ENCODE data around the gene ASXL3.

ASXL3 gene

GRCh38 chr18:33577685-33578517 lies at the start of gene ASXL3:
Gene ASXL3, plus strand, starts transcription at chr18:33578219. Its CDS starts 413 bp downstream, at chr18:33578632.
- no peak for DNase-seq (ENCODE audit: low read depth, low spot score)

GRCh38 chr18:33532978-33533377 lies 45.0 kb upstream of the ASXL3 start:
- DNase-seq (ENCODE audit: low read depth, low spot score) = no peak

- DNase-seq (ENCODE audit: low read depth, low spot score) = no peak
Measured at GRCh38 chr18:33536904-33537303, 41.1 kb upstream of the ASXL3 start.

GRCh38 chr18:33538418-33539042 lies 39.5 kb upstream of the ASXL3 start:
- DNase-seq (ENCODE audit: low read depth, low spot score) = no peak

GRCh38 chr18:33540392-33540791 lies 37.6 kb upstream of the ASXL3 start:
- no peak for DNase-seq (ENCODE audit: low read depth, low spot score)

- no peak for DNase-seq (ENCODE audit: low read depth, low spot score)
Measured at GRCh38 chr18:33541316-33541715, 36.7 kb upstream of the ASXL3 start.

- no peak for DNase-seq (ENCODE audit: low read depth, low spot score)
Measured at GRCh38 chr18:33556846-33557245, 21.2 kb upstream of the ASXL3 start.

GRCh38 chr18:33557706-33558105 lies 20.3 kb upstream of the ASXL3 start:
- DNase-seq (ENCODE audit: low read depth, low spot score) = no peak

GRCh38 chr18:33558529-33558928 lies 19.5 kb upstream of the ASXL3 start:
- no peak for DNase-seq (ENCODE audit: low read depth, low spot score)

GRCh38 chr18:33560686-33561370 lies 17.2 kb upstream of the ASXL3 start:
- DNase-seq (ENCODE audit: low read depth, low spot score) = no peak

GRCh38 chr18:33562741-33563140 lies 15.3 kb upstream of the ASXL3 start:
- no peak for DNase-seq (ENCODE audit: low read depth, low spot score)

GRCh38 chr18:33567705-33568104 lies 10.3 kb upstream of the ASXL3 start:
- no peak for DNase-seq (ENCODE audit: low read depth, low spot score)

- no peak for DNase-seq (ENCODE audit: low read depth, low spot score)
Measured at GRCh38 chr18:33571998-33572787, 5.8 kb upstream of the ASXL3 start.

GRCh38 chr18:33573193-33573592 lies 4.8 kb upstream of the ASXL3 start:
- DNase-seq (ENCODE audit: low read depth, low spot score) = no peak

GRCh38 chr18:33575451-33575850 lies 2.6 kb upstream of the ASXL3 start:
- no peak for DNase-seq (ENCODE audit: low read depth, low spot score)

GRCh38 chr18:33576999-33577646 lies 896 bp upstream of the ASXL3 start:
- no peak for DNase-seq (ENCODE audit: low read depth, low spot score)

- no peak for DNase-seq (ENCODE audit: low read depth, low spot score)
Measured at GRCh38 chr18:33578518-33579348, 714 bp downstream of the ASXL3 start.

GRCh38 chr18:33579349-33580215 lies 1.6 kb downstream of the ASXL3 start:
- no peak for DNase-seq (ENCODE audit: low read depth, low spot score)

GRCh38 chr18:33580546-33580945 lies 2.5 kb downstream of the ASXL3 start:
- no peak for DNase-seq (ENCODE audit: low read depth, low spot score)
